Brain microvascular endothelial cell (primary cell): ENCODE data around the gene UBE2H.

ENCODE experiments used
- DNase-seq: peaks from one replicate; pipeline ENCODE4 v3.0.0-alpha.2; 2020
- H3K27ac ChIP-seq: fragments of 250-450 bp; sonication (Bioruptor Pico); 2 replicates; pipeline ENCODE4 v1.5.1; 2020; ENCODE audit warnings: mild to moderate bottlenecking, moderate library complexity
- H3K27me3 ChIP-seq: fragments of 250-450 bp; sonication (Bioruptor Pico); replicated peaks from 2 replicates; pipeline ENCODE4 v1.5.1; 2020; ENCODE audit warnings: mild to moderate bottlenecking
- H3K36me3 ChIP-seq: fragments of 250-450 bp; sonication (Bioruptor Pico); replicated peaks from 2 replicates; pipeline ENCODE4 v1.5.1; 2020; ENCODE audit warnings: mild to moderate bottlenecking
- H3K4me3 ChIP-seq: 2 replicates; pipeline ENCODE4 v1.5.1; 2011; ENCODE audit warnings: low read depth, mild to moderate bottlenecking, control low read depth, low read length, moderate library complexity
- CTCF ChIP-seq: IDR thresholded peaks from 2 replicates; pipeline ENCODE4 v1.5.1; 2011; ENCODE audit warnings: low read depth, mild to moderate bottlenecking, moderate library complexity, low read length, control low read depth, inconsistent platforms; ENCODE audit errors: missing control alignments
- in situ Hi-C: cut with HindIII; loops from 2 replicates; pipeline ENCODE4 v1.10.0; 2017; ENCODE audit warnings: low sequenced_read_pairs, low pct_ligation_motif_present

Gene UBE2H

GRCh38 chr7:129883151-129883550 lies 69.6 kb downstream of the UBE2H start:
- DNase-seq: no peak
- Histone ChIP-seq H3K4me3 (no peak overlapping the region), H3K36me3 (peaks cover 5% of the 10 kb centered on the region), H3K27me3 (no peaks in the 10 kb centered on the region), H3K27ac (no peak overlapping the region)
- in situ Hi-C loops: no loop called here
- no peak for TF ChIP-seq CTCF

- Histone ChIP-seq H3K4me3 (no peak overlapping the region), H3K36me3 (peaks cover 5% of the 10 kb centered on the region), H3K27me3 (no peaks in the 10 kb centered on the region), H3K27ac (no peak overlapping the region)
- no peak for TF ChIP-seq CTCF
- in situ Hi-C loops: no loop called here
- no peak for DNase-seq
These were observed 70.2 kb downstream of the UBE2H start for GRCh38 chr7:129882531-129882930.

GRCh38 chr7:129877146-129877792 lies 75.5 kb downstream of the UBE2H start:
- Histone ChIP-seq H3K4me3 (no peak overlapping the region), H3K36me3 (no peaks in the 10 kb centered on the region), H3K27ac (no peak overlapping the region), H3K27me3 (no peaks in the 10 kb centered on the region)
- in situ Hi-C loops: no loop called here
- no peak for DNase-seq
- no peak for TF ChIP-seq CTCF

- TF ChIP-seq CTCF: no peak
- in situ Hi-C loops: no loop called here
These were observed 76.9 kb downstream of the UBE2H start for GRCh38 chr7:129875745-129876411.

GRCh38 chr7:129875160-129875559 lies 77.6 kb downstream of the UBE2H start:
- Histone ChIP-seq H3K27ac (no peak overlapping the region), H3K36me3 (no peaks in the 10 kb centered on the region), H3K4me3 (no peak overlapping the region), H3K27me3 (no peaks in the 10 kb centered on the region)
- DNase-seq: no peak
- no peak for TF ChIP-seq CTCF
- in situ Hi-C loops: no loop called here

More at GRCh38 chr7:129875745-129876411, 76.9 kb downstream of the UBE2H start:
- no peaks in the 10 kb centered on the region for H3K27me3 ChIP-seq
- peak overlapping the region; percentile 9 for H3K27ac ChIP-seq
- no peaks in the 10 kb centered on the region for H3K36me3 ChIP-seq
- H3K4me3 ChIP-seq: no peak overlapping the region
- DNase-seq: no peak

GRCh38 chr7:129874722-129875121 lies 78.0 kb downstream of the UBE2H start:
- no peaks in the 10 kb centered on the region for H3K36me3 ChIP-seq
- no peaks in the 10 kb centered on the region for H3K27me3 ChIP-seq
- DNase-seq: no peak
- in situ Hi-C loops: no loop called here
- no peak for TF ChIP-seq CTCF
- no peak overlapping the region for H3K27ac ChIP-seq
- H3K4me3 ChIP-seq: no peak overlapping the region
